Left lung (tissue), 10 donors: Measurements from ENCODE around the gene DYDC1. TPM values are rescaled to one million over a fixed set of nuclear protein-coding genes. Genes with fewer than 3 reads are reported as not detected.

ENCODE experiments used
- ATAC-seq: fragments of 200-7000 bp; cut with Tn5 transposase; one replicate; pipeline ENCODE4 v1.9.1; 2020; ENCODE audit warnings: moderate library complexity
- DNase-seq, 4 donors: peaks; one replicate each; pipeline ENCODE4 v3.0.0-alpha.2; 2013 to 2020
- H3K27ac ChIP-seq, 2 donors: fragments of 200-600 bp; sonication (generic) in 1 of 2; one replicate each; pipeline versions ENCODE4 v1.5.0 to v1.8.0; 2020 to 2021
- H3K27me3 ChIP-seq, 2 donors: fragments of 200-600 bp; sonication (generic) in 1 of 2; one replicate each; pipeline versions ENCODE4 v1.5.0 to v1.8.0; 2020 to 2021
- H3K36me3 ChIP-seq, 2 donors: fragments of 200-600 bp; sonication (generic) in 1 of 2; one replicate each; pipeline versions ENCODE4 v1.5.0 to v1.8.0; 2020 to 2021
- H3K4me1 ChIP-seq, 2 donors: fragments of 200-600 bp; one replicate each; pipeline ENCODE4 v1.8.0; 2021
- H3K4me3 ChIP-seq, 2 donors: fragments of 200-600 bp; sonication (generic) in 1 of 2; one replicate each; pipeline versions ENCODE4 v1.5.0 to v1.8.0; 2020 to 2021; ENCODE audit warnings: mild to moderate bottlenecking in 1 of 2
- H3K9me3 ChIP-seq, 2 donors: fragments of 200-600 bp; sonication (generic) in 1 of 2; one replicate each; pipeline versions ENCODE4 v1.5.0 to v1.8.0; 2020 to 2021
- CTCF ChIP-seq, 2 donors: fragments of 200-600 bp; sonication (generic) in 1 of 2; IDR thresholded peaks; one replicate each; pipeline versions ENCODE4 v1.5.0 to v1.8.0; 2021; ENCODE audit warnings: antibody characterized with exemption in 2 of 2
- intact Hi-C, 2 donors: fragments of 100-400 bp; cut with DNase I; formaldehyde crosslinking; loops; one replicate each; pipeline versions ENCODE4 v1.11.2 to v1.14.2; 2022
- polyA plus RNA-seq, 6 donors: library from polyadenylated mRNA; unstranded; fragments of 120-200 nt; gene quantifications; one replicate each; pipeline ENCODE4 v1.2.1, GENCODE V29; 2013; ENCODE audit not compliant: insufficient read length in 6 of 6
- total RNA-seq, 2 donors: library from RNA; stranded (reverse); fragmentation: NEBNext Ultra II Directional; extraction: Animal tissue kit (Norgen Biotek cat#: 25700); gene quantifications; one replicate each; pipeline ENCODE4 v1.2.1, GENCODE V29; 2021
- donor health status: DM: no; HTN: yes; CAD: no.
- donor health status: DM: no; HTN: no; CAD: no.

Gene DYDC1
- total and polyA plus RNA-seq, 8 donors = 0.22 to 1.6 (median 0.55) TPM; not detected in 1

GRCh38 chr10:80380185-80380584, 23.6 kb upstream of the DYDC1 start:
- DNase-seq (peak in 1 of 4 donors; percentile 20), ATAC-seq (no peak)
- intact Hi-C loops = no loop called here
- Histone ChIP-seq H3K9me3 (no peaks in the 10 kb centered on the region), H3K27ac (no peak overlapping the region), H3K4me3 (no peak overlapping the region), H3K27me3 (no peaks in the 10 kb centered on the region), H3K36me3 (no peaks in the 10 kb centered on the region), H3K4me1 (no peaks in the 10 kb centered on the region)
- no peak for TF ChIP-seq CTCF (IDR thresholded peaks at IDR 0.05)

- DNase-seq (no peak), ATAC-seq (no peak)
- no peak overlapping the region for H3K27ac ChIP-seq
- no peaks in the 10 kb centered on the region for H3K36me3 ChIP-seq
- H3K9me3 ChIP-seq = no peaks in the 10 kb centered on the region
- no peak for TF ChIP-seq CTCF (IDR thresholded peaks at IDR 0.05)
- intact Hi-C loops = no loop called here
- no peak overlapping the region for H3K4me3 ChIP-seq
- no peaks in the 10 kb centered on the region for H3K27me3 ChIP-seq
- no peaks in the 10 kb centered on the region for H3K4me1 ChIP-seq
Observed at GRCh38 chr10:80379701-80380100, 23.1 kb upstream of the DYDC1 start.

- DNase-seq (no peak), ATAC-seq (peak; percentile 41)
- no peak for TF ChIP-seq CTCF (IDR thresholded peaks at IDR 0.05)
- intact Hi-C loops = no loop called here
- Histone ChIP-seq H3K9me3 (peaks cover 0 to 1% of the 10 kb centered on the region in 2 donors), H3K36me3 (no peaks in the 10 kb centered on the region), H3K4me3 (no peak overlapping the region), H3K27me3 (no peaks in the 10 kb centered on the region), H3K4me1 (no peaks in the 10 kb centered on the region), H3K27ac (no peak overlapping the region)
Observed at GRCh38 chr10:80373502-80373901, 16.9 kb upstream of the DYDC1 start.

- TF ChIP-seq CTCF (IDR thresholded peaks at IDR 0.05) = no peak
- ATAC-seq (no peak), DNase-seq (no peak)
- Histone ChIP-seq H3K36me3 (no peaks in the 10 kb centered on the region), H3K4me1 (no peaks in the 10 kb centered on the region), H3K27me3 (no peaks in the 10 kb centered on the region), H3K4me3 (no peak overlapping the region), H3K9me3 (peaks cover 0 to 9% of the 10 kb centered on the region in 2 donors), H3K27ac (no peak overlapping the region)
- intact Hi-C loops = no loop called here
Observed at GRCh38 chr10:80372675-80373074, 16.1 kb upstream of the DYDC1 start.

- Histone ChIP-seq H3K4me1 (no peaks in the 10 kb centered on the region), H3K27ac (no peak overlapping the region), H3K36me3 (no peaks in the 10 kb centered on the region), H3K9me3 (peaks cover 0 to 22% of the 10 kb centered on the region in 2 donors), H3K27me3 (no peaks in the 10 kb centered on the region), H3K4me3 (no peak overlapping the region)
- intact Hi-C loops = no loop called here
- ATAC-seq (no peak), DNase-seq (no peak)
- no peak for TF ChIP-seq CTCF (IDR thresholded peaks at IDR 0.05)
Observed at GRCh38 chr10:80371467-80371866, 14.9 kb upstream of the DYDC1 start.
